GDM1 (cell line): Measurements from ENCODE around the gene BTN2A1.
"Not testable (repeated sequence)": the region's sequence is repeated elsewhere in the genome, so short reads cannot be mapped to it uniquely, and the experiment has no call there.

ENCODE experiments used
- DNase-seq: peaks from one replicate; lab custom pipeline; 2025; lab: John Stamatoyannopoulos, UW

The BTN2A1 gene

DNA sequence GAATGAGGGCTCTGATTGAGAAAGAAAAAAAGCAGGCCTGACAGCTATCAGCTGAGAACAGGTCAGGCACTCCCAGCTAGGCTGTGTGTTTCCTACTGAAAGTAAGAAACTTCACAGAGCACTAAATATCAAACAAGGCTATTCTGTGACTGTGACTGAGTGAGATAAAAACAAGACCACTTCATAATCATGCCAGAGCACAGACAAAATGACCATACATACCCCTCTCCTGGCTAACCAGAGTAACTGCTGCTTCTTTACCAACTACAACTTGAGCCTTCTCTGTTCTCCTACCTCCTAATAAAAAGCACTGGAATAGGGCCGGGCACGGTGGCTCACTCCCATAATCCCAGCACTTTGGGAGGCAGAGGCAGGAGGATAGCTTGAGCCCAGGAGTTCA is 35.5 kb downstream of the BTN2A1 start:
- DNase-seq: no peak

DNA sequence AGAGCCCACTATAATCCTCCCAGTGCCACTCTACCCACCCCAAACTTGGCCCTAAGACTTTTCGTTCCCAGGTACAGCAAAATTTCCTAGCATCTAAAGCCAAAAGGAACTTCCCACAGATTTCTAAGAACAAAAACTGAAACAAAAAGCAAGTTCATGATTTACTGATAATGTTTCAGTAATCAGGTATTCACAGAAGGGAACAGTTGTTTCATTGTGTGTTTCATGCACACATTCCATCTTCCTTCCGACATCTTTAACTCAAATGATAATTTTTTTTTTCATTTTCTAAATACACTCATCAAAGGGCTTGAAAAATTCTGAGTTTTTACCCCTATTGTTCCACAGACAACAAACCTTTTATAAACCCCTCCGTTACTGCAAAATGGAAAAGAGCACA is 36.4 kb downstream of the BTN2A1 start:
- DNase-seq: no peak

DNA sequence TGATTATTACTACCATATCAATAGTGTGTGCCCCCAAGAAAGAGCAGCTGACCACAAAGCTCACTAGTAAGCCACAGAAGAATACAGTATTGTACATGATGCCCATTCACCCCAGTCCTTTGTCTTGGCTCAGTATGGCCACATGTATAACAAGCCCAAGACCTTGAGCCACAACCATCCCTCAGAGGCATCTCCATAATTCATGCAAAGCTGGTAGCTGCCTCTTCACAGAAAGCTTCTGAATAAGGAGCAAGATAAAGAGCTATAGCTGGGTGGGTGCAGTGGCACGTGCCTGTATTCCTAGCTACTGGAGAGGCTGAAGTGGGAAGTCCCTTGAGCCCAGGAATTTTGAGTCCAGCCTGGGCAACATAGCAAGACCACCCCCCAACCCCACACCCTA is 37.5 kb downstream of the BTN2A1 start:
- no peak for DNase-seq

DNA sequence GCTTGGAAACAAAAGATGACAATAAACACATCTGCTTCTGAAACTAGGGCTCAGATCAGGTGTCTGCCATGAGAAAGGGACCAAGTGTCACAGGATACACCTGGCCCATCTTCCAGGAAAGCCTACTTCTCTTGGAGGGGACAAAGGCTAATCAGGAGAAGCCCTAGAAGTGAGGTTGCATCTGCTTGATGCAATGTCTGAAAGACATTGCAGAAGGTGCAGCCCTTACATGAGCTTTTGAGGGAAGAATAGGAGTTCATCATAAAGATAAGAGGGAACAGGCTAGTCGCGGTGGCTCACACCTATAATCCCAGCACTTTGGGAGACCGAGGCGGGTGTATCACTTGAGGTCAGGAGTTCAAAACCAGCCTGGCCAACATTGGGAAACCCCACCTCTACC is 39.9 kb downstream of the BTN2A1 start:
- no peak for DNase-seq

DNA sequence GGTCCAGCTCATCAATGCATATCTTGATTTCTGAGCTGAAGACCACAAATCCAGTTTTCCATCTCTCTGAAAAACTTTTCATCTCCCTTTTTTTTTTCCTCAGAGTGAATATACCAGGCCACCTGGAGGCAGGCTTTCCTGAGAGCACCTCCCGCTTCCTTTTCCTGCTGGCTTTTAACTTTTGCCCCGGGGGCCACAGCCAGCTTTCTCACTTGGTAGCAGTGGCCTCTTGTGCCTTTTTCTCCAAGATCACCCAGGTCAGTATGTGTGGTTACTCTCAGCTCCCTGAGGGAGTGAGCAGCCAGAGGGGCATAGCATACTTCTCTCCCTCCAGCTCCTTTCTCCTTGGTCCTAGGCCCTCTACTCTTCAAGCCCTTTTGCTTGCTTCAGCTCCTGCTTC is 42.3 kb downstream of the BTN2A1 start, which contains the start of gene BTN1A1:
Gene BTN1A1, plus strand, starts transcription at position 202 of the 400 bp plus-strand sequence. CDS start 984 bp downstream, outside the sequence.
- DNase-seq: peak; percentile 7

DNA sequence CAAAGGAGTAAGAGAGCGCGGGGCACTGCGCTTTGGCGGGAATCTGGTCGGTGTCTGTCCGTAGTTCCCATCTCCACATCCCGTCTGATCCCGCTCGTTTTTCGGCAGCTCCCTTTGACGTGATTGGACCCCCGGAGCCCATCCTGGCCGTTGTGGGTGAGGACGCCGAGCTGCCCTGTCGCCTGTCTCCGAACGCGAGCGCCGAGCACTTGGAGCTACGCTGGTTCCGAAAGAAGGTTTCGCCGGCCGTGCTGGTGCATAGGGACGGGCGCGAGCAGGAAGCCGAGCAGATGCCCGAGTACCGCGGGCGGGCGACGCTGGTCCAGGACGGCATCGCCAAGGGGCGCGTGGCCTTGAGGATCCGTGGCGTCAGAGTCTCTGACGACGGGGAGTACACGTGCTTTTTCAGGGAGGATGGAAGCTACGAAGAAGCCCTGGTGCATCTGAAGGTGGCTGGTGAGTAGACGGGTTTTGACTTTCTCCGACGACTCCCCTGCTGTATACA is 43.8 kb downstream of the BTN2A1 start:
- no peak for DNase-seq

DNA sequence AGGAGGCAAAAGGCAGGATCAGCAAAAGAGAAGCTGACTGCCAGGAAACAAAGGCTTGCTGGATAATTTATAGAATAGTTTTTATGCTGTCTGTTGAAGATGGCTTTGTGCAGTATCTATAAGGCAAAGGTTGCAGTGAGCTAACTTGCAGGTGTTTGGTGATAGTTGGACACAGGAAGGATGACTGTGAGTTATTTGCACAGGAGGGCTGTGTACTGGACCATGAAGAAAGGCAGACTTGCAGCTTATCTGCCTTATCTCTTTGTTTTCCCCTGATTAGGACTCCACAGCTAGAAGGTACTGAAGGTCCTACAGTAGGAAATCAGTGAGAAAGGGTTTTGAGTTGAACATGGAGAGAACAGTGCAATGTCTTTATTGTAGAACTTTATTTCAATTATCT is 44.4 kb downstream of the BTN2A1 start:
- DNase-seq: no peak

DNA sequence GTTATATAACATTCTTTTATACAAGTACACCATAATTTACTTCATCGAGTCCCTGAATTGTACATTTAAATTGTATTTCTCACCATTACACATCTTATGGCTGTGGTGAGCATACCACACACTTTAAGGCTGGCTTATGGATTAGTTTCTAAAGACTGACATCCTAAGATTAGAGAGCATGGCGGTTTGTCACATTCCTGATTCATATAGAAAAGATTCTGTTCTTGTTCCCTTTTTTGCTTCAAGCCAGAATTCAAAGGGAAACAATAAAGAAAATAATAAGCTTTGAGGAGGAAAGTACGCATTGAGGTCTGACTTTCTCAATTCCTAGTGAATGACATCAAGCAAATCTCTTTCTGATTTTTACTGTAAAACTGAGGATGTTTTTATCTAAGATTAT is 44.9 kb downstream of the BTN2A1 start:
- DNase-seq: no peak

DNA sequence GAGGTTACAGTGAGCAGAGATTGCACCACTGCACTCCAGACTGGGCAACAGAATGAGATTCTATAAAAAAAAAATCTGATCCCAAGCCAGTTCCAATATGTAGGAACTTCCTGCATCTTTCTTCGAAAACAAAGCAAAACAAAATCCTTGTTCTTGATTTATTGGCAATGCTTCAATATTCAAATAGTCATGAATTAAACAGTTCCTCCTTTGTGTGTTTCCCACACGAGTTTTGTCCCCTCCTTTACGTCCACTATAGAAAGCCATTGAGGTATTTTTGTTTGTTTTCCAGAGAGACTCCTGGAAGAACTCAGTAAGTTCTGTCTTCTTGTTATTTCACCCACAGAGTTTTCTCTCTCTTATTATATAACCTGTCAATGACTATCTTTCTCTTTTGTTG is 49.9 kb downstream of the BTN2A1 start:
- no peak for DNase-seq

DNA sequence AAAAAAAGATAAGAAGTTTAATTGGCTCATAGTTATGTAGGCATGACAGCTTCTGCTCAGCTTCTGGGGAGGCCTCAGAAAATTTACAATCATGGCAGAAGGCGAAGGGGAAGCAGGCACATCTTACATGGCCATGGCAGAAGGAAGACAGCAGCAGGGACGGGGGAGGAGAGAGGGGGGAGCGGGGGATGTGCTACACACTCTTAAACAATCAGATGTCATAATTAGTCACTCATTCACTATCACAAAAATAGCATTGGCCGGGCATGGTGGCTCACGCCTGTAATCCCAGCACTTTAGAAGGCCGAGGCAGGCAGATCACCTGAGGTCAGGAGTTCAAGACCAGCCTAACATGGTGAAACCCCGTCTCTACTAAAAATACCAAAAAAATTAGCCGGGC is 53.3 kb downstream of the BTN2A1 start:
- not testable (repeated sequence) for DNase-seq

DNA sequence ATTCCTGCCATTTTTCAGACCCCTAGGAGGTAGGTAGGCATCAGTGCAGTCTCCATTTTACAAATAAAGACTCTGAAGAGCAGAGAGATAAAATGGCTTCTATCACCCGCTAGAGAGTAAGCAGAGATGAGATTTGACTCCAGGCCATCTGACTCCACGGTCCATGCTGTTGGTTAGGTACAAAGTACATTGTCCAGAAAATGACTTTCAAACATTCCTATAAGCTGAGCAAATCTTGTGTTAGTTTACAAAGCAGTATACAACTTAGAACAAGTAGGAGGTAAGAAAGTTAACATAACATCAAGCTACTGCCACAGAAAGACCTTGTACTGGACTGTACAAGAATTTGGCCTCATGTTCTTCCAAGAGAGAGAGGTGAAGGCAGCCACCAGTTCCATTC is 57.2 kb downstream of the BTN2A1 start:
- no peak for DNase-seq

DNA sequence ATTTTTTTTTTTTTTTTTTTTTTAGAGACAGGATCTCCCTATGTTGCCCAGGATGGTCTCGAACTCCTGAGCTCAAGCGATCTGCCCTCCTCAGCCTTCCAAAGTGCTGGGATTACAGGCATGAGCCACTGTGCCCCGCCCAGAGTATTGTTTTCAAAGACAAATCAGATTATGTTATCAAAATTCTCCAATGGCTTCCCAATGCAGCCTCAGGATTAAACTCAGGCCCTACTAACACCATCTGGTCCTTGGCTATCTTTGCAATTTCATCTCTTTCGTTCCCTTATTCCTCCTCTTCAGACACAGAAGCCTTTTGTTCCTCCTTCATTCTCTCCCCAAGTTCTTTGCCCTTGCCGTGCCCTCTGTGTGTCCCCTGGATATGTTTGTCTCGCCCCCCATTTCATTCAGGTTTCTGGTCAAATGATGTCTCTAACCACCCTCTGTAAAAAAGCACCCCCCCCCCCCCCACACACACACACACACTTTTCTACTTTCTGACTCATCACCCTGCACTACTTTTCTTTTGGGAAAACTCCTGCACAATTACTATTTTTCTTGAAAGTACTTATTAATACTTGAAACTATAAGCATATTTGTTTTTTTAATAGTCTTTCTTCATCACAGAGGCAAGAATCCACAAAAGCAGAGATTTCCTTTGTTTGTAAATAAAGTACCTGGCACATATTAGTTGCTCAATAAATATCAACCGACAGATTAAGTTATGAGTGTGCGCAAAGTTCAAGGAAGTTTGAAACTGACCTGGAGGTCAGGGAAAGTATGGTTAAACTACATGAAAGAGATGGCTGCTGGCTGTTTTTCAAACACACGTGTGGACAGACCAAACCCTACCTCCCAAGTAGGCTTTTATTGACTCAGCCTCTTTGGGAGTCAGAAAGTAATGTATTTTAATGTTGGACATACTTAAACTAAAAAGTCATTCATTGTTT is 59.0 kb downstream of the BTN2A1 start:
- DNase-seq: no peak
